Suppressor macrophage (primary cell): ENCODE measurements around the gene ITGA7.

ENCODE experiments used
- DNase-seq, 4 experiments: peaks; one replicate each; pipeline ENCODE4 v3.0.0-alpha.2; 2020 to 2022

Gene ITGA7

GRCh38 chr12:55642267-55642666 is 65.4 kb downstream of the ITGA7 start:
- peak; percentile 56 to 89 (median 77) for DNase-seq

GRCh38 chr12:55641595-55641994 is 66.1 kb downstream of the ITGA7 start:
- no peak for DNase-seq

- no peak for DNase-seq
Observed at GRCh38 chr12:55637467-55637866, 70.2 kb downstream of the ITGA7 start.

- DNase-seq: no peak
Observed at GRCh38 chr12:55636853-55637252, 70.9 kb downstream of the ITGA7 start, which contains the start of gene OR10P1. Gene OR10P1 (plus strand): TSS chr12:55636892. CDS start chr12:55636892, 0 bp downstream.

- DNase-seq: no peak
Observed at GRCh38 chr12:55636116-55636655, 71.5 kb downstream of the ITGA7 start.
